SKM-1 treated with dmso at 0.1 percent for 144 hours (cell line): Measurements from ENCODE around the gene CD58.
A peak's percentile ranks its signal among the peaks of the same experiment; 100 is the strongest.

Source experiments
- DNase-seq: peaks from one replicate; lab custom pipeline; 2025; ENCODE audit not compliant: unreplicated experiment; lab: John Stamatoyannopoulos, UW

Gene CD58

GRCh38 chr1:116545359-116545705 is 25.5 kb downstream of the CD58 start:
- DNase-seq: no peak

GRCh38 chr1:116544588-116545358 is 26.1 kb downstream of the CD58 start:
- no peak for DNase-seq

GRCh38 chr1:116540088-116540487 is 30.7 kb downstream of the CD58 start:
- DNase-seq: peak; percentile 32

- no peak for DNase-seq
Measured at GRCh38 chr1:116538544-116538943, 32.3 kb downstream of the CD58 start.

GRCh38 chr1:116537898-116538297 is 32.9 kb downstream of the CD58 start:
- DNase-seq: no peak

- DNase-seq: no peak
Measured at GRCh38 chr1:116537040-116537831, 33.6 kb downstream of the CD58 start.

- DNase-seq: no peak
Measured at GRCh38 chr1:116534014-116534739, 36.6 kb downstream of the CD58 start.

- DNase-seq: no peak
Measured at GRCh38 chr1:116533429-116533820, 37.4 kb downstream of the CD58 start.

GRCh38 chr1:116532671-116533428 is 38.0 kb downstream of the CD58 start:
- DNase-seq: no peak

- no peak for DNase-seq
Measured at GRCh38 chr1:116531917-116532316, 38.9 kb downstream of the CD58 start.

- no peak for DNase-seq
Measured at GRCh38 chr1:116529681-116530080, 41.1 kb downstream of the CD58 start.

- no peak for DNase-seq
Measured at GRCh38 chr1:116529199-116529631, 41.6 kb downstream of the CD58 start.

GRCh38 chr1:116528329-116529083 is 42.3 kb downstream of the CD58 start:
- DNase-seq: no peak

- no peak for DNase-seq
Measured at GRCh38 chr1:116525440-116525839, 45.4 kb downstream of the CD58 start.

GRCh38 chr1:116521186-116521585 is 49.6 kb downstream of the CD58 start:
- no peak for DNase-seq

- DNase-seq: no peak
Measured at GRCh38 chr1:116518400-116518799, 52.4 kb downstream of the CD58 start.

- DNase-seq: no peak
Measured at GRCh38 chr1:116516631-116517030, 54.2 kb downstream of the CD58 start.

GRCh38 chr1:116515702-116516101 is 55.1 kb downstream of the CD58 start:
- no peak for DNase-seq

GRCh38 chr1:116514708-116515525 is 55.9 kb downstream of the CD58 start:
- DNase-seq: peak; percentile 100
